PFSK-1 (cell line): Measurements from ENCODE around the gene TEDDM1.

Experiments used
- FOXP2 ChIP-seq: optimal IDR thresholded peaks from 2 replicates; pipeline ENCODE3; 2011; ENCODE audit warnings: borderline replicate concordance, control low read depth, inconsistent platforms; ENCODE audit not compliant: insufficient read depth; ENCODE audit errors: extremely low read length, extremely low read depth
- POLR2AphosphoS5 ChIP-seq: IDR thresholded peaks from 2 replicates; pipeline ENCODE4 v1.6.1; 2012; ENCODE audit warnings: low read depth, mild to moderate bottlenecking, control low read depth, low read length, moderate library complexity
- SIN3A ChIP-seq: IDR thresholded peaks from 2 replicates; pipeline ENCODE4 v1.6.1; 2012; ENCODE audit warnings: mild to moderate bottlenecking, low read length, moderate library complexity, borderline replicate concordance; ENCODE audit not compliant: insufficient read depth
- TAF1 ChIP-seq: IDR thresholded peaks from 2 replicates; pipeline ENCODE4 v1.6.1; 2012; ENCODE audit warnings: low read length, control low read depth, borderline replicate concordance; ENCODE audit not compliant: insufficient read depth
- TF ChIP-seq, protein P1 (sequence below), 2 experiments: IDR thresholded peaks; 2 replicates each; pipeline versions ENCODE4 v1.6.1 to v1.8.0; 2011 to 2012; ENCODE audit warnings: low read depth in 2 of 2, low read length in 2 of 2, control low read depth in 1 of 2, inconsistent platforms in 1 of 2, mild to moderate bottlenecking in 1 of 2, moderate library complexity in 1 of 2; ENCODE audit not compliant: insufficient read depth in 1 of 2

TEDDM1 gene

DNA sequence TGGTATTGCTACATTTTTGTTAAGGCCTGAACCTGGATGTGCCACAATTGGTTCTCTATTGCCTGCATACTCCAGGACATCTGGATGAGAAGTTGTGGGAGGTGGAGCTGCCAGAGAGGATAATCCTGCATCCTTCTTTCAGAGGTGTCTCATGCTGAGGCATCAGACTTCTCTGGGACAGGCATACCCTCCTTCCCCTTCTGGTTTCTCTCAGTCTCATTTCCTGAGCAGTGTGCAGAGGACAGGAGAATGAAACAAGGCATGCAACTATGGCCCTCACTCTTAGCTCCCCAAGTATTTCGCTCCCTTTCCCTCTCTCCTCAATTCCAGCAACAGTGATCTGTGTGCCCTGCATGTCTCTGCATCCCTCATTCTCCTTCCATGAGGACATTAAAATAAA lies 41.9 kb upstream of the TEDDM1 start:
- no peak for TF ChIP-seq SIN3A
- TF ChIP-seq, protein P1, sequence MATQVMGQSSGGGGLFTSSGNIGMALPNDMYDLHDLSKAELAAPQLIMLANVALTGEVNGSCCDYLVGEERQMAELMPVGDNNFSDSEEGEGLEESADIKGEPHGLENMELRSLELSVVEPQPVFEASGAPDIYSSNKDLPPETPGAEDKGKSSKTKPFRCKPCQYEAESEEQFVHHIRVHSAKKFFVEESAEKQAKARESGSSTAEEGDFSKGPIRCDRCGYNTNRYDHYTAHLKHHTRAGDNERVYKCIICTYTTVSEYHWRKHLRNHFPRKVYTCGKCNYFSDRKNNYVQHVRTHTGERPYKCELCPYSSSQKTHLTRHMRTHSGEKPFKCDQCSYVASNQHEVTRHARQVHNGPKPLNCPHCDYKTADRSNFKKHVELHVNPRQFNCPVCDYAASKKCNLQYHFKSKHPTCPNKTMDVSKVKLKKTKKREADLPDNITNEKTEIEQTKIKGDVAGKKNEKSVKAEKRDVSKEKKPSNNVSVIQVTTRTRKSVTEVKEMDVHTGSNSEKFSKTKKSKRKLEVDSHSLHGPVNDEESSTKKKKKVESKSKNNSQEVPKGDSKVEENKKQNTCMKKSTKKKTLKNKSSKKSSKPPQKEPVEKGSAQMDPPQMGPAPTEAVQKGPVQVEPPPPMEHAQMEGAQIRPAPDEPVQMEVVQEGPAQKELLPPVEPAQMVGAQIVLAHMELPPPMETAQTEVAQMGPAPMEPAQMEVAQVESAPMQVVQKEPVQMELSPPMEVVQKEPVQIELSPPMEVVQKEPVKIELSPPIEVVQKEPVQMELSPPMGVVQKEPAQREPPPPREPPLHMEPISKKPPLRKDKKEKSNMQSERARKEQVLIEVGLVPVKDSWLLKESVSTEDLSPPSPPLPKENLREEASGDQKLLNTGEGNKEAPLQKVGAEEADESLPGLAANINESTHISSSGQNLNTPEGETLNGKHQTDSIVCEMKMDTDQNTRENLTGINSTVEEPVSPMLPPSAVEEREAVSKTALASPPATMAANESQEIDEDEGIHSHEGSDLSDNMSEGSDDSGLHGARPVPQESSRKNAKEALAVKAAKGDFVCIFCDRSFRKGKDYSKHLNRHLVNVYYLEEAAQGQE (IDR thresholded peaks at IDR 0.05; ENCODE audit: insufficient read depth in 1 of 2, low read depth in 2 of 2, low read length in 2 of 2) = no peak
- TF ChIP-seq TAF1 = no peak
- no peak for TF ChIP-seq POLR2AphosphoS5

DNA sequence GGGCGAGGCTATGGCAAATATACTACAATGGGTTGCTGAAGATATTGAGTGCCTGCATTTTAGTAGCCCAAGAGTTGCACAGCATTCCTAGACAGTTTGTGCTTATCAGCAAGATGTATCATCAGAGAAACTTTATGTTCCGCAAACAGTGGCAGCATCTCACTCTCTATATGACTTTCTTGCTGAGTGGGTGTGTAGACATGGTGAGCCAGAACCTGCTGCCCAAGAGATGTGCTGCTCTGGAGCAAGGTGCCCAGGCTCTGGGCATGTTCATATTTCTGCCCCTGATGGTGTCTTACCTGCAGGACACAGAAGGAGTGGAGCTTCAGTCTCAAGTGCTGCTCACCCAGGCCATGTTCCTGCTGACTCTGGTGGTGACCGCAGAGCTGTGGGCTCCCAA lies 41.3 kb upstream of the TEDDM1 start:
- no peak for TF ChIP-seq TAF1
- no peak for TF ChIP-seq POLR2AphosphoS5
- TF ChIP-seq, protein P1 (IDR thresholded peaks at IDR 0.05; ENCODE audit: insufficient read depth in 1 of 2, low read depth in 2 of 2, low read length in 2 of 2) = no peak
- TF ChIP-seq SIN3A = no peak
- no peak for TF ChIP-seq FOXP2

DNA sequence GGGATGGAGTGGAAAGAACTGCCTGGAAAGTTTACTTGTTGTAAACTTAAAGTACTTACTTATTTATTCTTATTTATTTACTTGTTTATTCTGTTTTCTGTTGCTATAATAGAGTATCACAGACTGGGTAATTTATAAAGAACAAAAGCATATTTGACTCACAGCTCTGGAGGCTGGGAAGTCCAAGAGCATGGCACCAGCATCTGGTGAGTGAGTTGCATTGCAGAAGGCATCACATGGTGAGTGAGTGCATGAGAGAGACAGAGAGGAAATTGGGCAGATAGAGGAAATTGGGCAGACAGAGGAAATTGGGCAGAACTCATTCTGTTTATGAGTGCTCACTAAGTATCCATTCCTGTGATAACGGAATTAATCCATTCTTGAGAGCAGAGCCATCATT lies 37.9 kb upstream of the TEDDM1 start:
- TF ChIP-seq POLR2AphosphoS5 (no peak), TAF1 (no peak), FOXP2 (no peak), SIN3A (no peak)
- TF ChIP-seq, protein P1 (IDR thresholded peaks at IDR 0.05; ENCODE audit: insufficient read depth in 1 of 2, low read depth in 2 of 2, low read length in 2 of 2) = no peak

DNA sequence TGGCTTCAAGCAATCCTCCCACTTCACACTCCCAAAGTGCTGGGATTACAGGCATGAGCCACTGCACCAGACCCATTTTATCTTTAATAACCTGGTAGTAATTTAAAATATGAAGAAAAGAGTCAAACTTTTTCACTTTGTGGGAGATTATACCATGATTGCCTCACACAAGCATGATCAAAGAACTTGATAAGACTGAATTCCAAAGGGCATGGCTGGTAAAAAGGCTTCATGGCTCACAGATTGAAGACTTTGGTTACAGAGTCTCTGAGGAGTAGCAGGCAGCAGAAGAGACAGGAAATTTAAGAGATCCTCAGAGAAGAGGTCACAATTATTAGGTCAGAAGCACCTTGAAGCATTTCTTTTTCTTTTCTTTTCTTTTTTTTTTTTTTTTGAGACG lies 33.1 kb upstream of the TEDDM1 start:
- TF ChIP-seq TAF1 (no peak), POLR2AphosphoS5 (no peak), FOXP2 (no peak), SIN3A (no peak)
- TF ChIP-seq, protein P1 (IDR thresholded peaks at IDR 0.05; ENCODE audit: insufficient read depth in 1 of 2, low read depth in 2 of 2, low read length in 2 of 2) = no peak

DNA sequence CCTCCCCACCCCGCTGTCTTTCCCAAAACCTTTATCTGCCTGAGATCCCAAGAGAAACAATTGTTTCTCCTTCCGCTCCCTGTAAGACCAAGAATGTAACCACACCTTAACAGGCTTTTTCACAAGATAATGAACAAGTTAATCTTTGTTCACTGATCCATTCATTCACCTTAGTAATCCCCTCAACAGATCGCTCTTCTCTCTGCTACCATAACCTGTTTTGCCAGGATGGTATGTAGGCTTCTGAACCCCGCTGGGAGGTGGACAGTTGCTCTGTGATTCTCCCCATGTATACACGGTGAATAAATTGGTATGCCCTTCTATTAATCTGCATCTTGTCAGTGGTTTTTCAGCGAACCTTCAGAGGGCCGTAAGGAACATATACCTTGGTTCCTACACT lies 30.8 kb upstream of the TEDDM1 start:
- no peak for TF ChIP-seq POLR2AphosphoS5
- TF ChIP-seq SIN3A = no peak
- no peak for TF ChIP-seq TAF1
- TF ChIP-seq FOXP2 = no peak
- TF ChIP-seq, protein P1 (IDR thresholded peaks at IDR 0.05; ENCODE audit: insufficient read depth in 1 of 2, low read depth in 2 of 2, low read length in 2 of 2) = no peak
